ENCODE measurements around the gene ROMO1.
"Not testable (repeated sequence)": the region's sequence is repeated elsewhere in the genome, so short reads cannot be mapped to it uniquely, and the experiment has no call there.

ROMO1 gene

GRCh38 chr20:35681960-35682359 is 17.2 kb upstream of the ROMO1 start:
- DNase-seq, result no peak

DNA sequence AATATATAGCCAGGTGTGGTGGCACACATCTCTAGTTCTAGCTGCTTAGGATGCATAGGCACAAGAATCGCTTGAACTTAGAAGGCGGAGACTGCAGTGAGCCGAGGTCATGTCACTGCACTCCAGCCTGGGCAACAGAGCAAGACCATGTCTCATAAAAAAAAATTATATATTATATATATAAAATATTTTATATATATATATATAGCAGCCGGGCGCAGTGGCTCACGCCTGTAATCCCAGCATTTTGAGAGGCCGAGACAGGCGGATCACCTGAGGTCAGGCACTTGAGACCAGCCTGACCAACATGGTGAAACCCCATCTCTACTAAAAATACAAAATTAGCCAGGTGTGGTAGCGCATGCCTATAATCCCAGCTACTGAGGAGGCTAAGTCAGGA is 13.8 kb upstream of the ROMO1 start:
- not testable (repeated sequence) for DNase-seq

DNA sequence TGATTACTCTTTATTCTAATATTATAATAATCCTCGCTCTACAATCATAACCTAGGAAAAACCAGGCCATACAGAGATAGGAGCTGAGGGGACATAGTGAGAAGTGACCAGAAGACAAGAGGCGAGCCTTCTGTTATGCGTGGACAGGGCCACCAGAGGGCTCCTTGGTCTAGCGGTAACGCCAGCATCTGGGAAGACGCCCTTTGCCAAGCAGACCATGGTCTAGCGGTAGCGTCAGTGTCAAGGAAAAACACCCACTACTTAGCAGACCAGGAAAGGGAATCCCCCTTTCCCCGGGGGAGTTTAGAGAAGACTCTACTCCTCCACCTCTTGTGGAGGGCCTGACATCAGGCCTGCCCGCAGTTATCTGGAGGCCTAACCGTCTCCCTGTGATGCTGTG is 12.3 kb upstream of the ROMO1 start:
- not testable (repeated sequence) for DNase-seq

- DNase-seq, result no peak
These were observed 8.9 kb upstream of the ROMO1 start for GRCh38 chr20:35690265-35690664.

GRCh38 chr20:35695245-35695749 is 3.9 kb upstream of the ROMO1 start:
- no peak for DNase-seq

DNA sequence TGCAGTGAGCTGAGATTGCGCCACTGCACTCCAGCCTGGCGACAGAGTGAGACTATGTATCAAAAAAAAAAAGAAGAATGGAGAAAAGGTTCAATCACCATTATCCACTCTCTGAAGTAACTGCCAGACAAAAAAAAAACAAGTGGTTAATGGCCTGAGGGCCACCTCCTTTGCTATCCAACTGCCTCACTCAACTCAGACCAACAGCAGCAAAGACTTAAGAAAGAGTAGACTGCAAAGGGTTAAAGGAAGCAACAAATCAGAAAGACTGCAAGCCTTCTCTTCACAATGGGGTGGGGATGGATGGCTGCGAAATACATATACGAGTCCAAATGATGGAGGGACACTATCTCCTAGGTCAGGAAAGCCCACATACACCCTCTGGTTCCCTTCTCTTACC is 3.2 kb upstream of the ROMO1 start:
- DNase-seq, result no peak

- DNase-seq, result no peak
These were observed 1.4 kb upstream of the ROMO1 start for GRCh38 chr20:35697696-35698297.

GRCh38 chr20:35698298-35699126 is 693 bp upstream of the ROMO1 start:
- no peak for DNase-seq

GRCh38 chr20:35699957-35700624 is 886 bp downstream of the ROMO1 start:
- no peak for DNase-seq

DNA sequence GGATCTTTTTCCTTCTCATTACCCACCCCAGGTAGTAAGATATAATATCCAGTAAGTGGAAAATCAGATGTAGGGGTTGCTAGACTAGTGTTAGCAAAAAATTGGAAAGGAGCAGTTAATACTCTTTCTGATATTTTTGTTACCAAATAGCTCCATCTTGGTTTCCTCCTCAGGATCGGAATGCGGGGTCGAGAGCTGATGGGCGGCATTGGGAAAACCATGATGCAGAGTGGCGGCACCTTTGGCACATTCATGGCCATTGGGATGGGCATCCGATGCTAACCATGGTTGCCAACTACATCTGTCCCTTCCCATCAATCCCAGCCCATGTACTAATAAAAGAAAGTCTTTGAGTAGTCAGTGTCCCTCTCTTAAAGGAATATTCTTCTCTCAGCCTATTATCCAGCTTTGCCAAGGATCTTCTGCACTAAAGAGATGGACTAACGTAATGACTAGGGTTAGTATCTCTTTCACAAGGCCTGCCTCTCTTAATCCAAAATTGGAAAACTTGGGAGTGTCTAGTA is 1.5 kb downstream of the ROMO1 start:
- no peak for DNase-seq

DNA sequence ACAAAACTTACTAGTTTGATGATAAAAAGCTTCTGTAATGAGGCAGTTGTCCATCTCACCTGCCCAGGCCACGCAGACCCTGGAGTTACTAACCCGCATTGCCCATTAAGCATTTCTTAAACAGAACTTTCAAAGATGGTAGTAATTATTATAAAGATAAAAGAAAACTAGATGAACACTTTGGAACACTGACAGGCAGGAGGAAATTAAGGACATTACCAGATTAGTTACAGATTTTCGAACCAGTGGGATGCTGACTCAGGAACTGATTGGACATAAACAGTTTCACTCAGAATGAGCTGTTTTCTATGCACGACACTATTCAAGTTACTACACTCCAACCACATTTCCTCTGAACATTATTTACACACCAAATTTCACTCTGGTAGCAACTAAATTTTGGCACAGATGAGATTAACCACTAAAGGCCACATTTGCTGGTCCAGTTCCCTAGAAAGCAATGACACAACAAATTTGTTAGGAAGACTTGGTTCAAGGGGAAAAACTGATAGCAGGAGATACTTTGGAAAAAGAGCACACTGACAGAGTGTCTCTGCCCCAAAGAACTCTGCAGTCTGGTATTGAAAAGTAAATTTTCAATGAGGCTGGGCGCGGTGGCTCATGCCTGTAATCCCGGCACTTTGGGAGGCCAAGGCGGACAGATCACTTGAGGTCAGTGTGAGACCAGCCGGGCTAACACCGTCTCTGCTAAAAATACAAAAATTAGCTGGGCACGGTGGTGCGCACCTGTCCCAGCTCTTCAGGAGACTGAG is 3.0 kb downstream of the ROMO1 start:
- DNase-seq, result no peak

- DNase-seq, result no peak
These were observed 3.9 kb downstream of the ROMO1 start for GRCh38 chr20:35702824-35703695.

GRCh38 chr20:35704514-35705261 is 5.5 kb downstream of the ROMO1 start:
- no peak for DNase-seq

DNA sequence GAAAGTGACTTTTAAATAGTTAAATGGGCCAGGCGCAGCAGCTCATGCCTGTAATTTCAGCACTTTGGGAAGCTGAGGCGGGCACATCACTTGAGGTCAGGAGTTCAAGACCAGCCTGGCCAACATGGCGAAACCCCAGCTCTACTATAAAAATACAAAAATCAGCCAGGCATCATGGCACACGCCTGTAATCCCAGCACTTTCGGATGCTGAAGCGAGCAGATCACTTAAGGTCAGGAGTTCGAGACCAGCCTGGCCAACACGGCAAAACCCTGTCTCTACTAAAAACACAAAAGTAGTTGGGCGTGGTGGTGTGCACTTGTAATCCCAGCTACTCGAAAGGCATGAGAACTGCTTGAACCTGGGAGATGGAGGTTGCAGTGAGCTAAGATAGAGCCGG is 6.7 kb downstream of the ROMO1 start:
- not testable (repeated sequence) for DNase-seq

DNA sequence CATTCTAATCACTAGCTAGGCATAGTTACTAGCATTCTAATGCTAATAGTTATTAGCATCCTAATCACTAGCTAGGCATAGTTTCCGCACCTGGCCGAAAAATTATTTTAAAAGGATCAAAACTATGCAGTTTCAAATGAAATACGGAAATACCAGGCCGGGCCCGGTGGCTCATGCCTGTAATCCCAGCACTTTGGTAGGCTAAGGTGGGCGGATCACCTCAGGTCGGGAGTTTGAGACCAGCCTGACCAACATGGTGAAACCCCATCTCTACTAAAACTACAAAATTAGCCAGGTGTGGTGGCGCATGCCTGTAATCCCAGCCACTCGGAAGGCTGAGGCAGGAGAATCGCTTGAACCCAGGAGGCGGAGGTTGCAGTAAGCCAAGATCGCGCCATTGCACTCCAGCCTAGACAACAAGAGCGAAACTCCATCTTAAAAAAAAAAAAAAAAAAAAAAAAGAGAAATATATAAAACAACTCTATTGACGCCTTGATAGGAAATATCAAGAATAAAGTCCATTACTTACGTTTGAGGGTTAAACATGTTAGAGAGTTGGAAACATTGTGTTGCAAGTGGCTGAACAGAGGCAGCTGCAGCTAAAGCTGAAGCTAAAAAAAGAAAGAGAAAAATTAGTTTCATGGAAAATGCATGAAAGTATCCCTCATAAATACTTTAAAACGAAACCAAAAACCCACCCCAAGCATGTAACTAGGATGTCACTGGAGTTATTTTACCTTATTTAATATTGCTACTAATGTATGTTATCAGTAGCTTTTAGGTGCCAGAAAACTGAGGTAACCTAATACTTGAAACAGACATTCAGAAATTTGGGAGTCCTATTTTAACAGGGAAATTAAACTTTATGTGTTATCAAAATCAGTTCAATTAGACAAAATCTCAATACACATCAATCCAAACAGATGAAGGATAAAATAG is 7.7 kb downstream of the ROMO1 start:
- DNase-seq, result not testable (repeated sequence)

DNA sequence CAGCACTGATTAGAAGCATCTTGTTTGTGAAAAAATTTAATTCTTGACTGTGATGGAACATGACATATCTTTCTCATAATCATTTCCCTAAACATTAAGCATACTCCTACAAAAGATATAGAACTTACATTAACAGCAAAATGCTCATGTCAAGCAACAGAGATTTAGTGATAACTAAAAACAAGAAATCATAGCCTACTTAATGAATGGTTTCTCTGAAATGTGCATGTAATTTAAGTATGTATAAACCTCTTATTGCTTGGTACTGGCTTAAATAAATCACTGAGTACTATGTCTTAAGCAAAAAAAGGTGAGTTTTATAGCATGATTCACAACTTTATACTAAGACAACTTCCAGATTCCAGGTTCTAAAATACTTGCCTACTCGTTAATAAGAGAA is 9.3 kb downstream of the ROMO1 start:
- no peak for DNase-seq

DNA sequence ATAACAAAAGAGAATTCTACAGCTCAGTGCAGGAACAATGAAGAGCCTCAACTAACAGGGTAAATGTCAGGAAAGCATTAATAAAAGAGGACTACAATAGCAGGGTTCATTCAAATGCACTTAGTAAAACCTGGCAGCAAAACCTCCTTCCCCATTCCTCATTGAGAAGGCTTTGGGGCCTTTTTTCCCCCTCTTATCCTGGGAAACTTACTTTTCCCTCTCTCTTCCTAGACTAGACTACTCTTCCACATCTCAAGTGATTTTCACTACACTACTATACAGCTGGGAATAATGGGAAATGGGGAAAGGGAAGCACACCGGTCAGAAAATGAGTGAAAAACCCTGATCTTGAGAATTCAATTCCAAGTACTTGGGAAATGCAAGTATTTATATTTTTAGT is 10.1 kb downstream of the ROMO1 start:
- no peak for DNase-seq

DNA sequence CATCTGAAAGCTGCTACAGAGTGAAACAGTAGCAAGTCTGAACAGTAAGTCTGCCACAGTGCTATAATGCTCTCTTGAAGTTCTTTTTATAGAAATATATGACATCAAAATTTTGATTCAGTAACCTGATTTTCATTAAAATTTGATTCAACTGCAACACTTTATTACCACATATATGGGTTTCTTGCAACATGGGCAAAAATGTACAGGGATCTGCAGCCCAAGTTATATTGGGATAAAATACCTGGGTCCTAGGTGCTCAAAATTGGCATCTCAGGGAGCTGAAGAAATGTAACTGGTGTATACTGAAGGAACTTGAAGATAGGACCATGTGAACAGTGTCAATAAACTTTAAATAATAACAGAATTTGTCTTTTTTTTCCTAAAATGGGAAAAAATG is 10.8 kb downstream of the ROMO1 start:
- no peak for DNase-seq

DNA sequence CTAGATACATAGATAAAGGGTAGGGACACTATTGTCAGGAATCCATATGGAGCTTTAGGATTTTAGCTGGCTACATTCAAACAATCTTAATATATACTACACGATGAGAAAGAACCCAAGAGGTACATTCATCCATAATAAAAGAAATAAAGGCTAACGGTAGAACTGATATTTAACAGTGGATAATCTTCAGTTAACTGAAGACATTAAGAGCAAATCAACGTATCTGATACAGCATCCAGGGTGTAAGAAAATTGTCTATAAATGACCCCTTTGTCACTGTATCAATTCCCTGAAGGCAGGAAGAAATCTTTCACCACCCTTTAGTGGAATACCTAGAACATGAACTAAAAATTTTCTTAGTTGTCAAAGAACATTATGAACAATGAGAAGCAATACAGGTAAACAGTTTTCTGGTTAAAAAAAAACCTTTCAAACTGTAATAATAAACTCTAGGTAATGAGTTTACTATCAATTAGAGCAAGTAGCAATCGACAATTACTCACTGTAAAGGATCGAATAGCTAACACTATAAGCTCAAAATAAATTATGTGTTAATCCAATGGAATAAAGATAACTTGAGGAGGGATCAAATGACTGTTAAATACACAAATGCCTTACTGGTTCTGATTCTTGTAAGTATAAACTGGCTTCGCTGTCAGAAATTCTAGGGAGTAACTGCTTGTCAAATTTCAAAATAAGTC is 11.8 kb downstream of the ROMO1 start:
- DNase-seq, result no peak
